Skeletal muscle tissue (tissue), 4 donors: ENCODE data around the gene USP34. TPM values are rescaled to one million over a fixed set of nuclear protein-coding genes. Genes with fewer than 3 reads are reported as not detected.

Source experiments
- H3K27ac ChIP-seq: one replicate; pipeline ENCODE4 v1.7.0; 2013; ENCODE audit warnings: mild to moderate bottlenecking, low read depth, low read length, inconsistent platforms
- H3K27me3 ChIP-seq, 3 donors: one replicate each; pipeline ENCODE4 v1.7.0; 2013; ENCODE audit warnings: low read length in 3 of 3; ENCODE audit not compliant: control insufficient read depth in 3 of 3, insufficient read depth in 3 of 3
- H3K36me3 ChIP-seq, 3 donors: one replicate each; pipeline ENCODE4 v1.7.0; 2013; ENCODE audit warnings: low read length in 3 of 3; ENCODE audit not compliant: control insufficient read depth in 3 of 3, insufficient read depth in 3 of 3
- H3K4me1 ChIP-seq, 3 donors: one replicate each; pipeline ENCODE4 v1.7.0; 2013; ENCODE audit warnings: low read length in 3 of 3, mild to moderate bottlenecking in 3 of 3; ENCODE audit not compliant: control insufficient read depth in 3 of 3, insufficient read depth in 3 of 3
- H3K4me3 ChIP-seq, 3 donors: one replicate each; pipeline ENCODE4 v1.7.0; 2013; ENCODE audit warnings: low read length in 3 of 3
- H3K9ac ChIP-seq, 3 donors: one replicate each; pipeline ENCODE4 v1.7.0; 2013; ENCODE audit warnings: low read length in 3 of 3, mild to moderate bottlenecking in 3 of 3, moderate library complexity in 2 of 3, low read depth in 1 of 3
- H3K9me3 ChIP-seq, 3 donors: one replicate each; pipeline ENCODE4 v1.7.0; 2013; ENCODE audit warnings: low read length in 3 of 3; ENCODE audit not compliant: control insufficient read depth in 3 of 3
- total RNA-seq: library from RNA; depleted of rRNA; stranded (reverse); fragments of >200 nt; gene quantifications from one replicate; pipeline ENCODE4 v1.2.3, GENCODE V29; 2014
- donor health status: Osteomylitis.

The USP34 gene
- total RNA-seq, 1 donor from 2014 or later: 108 TPM

DNA sequence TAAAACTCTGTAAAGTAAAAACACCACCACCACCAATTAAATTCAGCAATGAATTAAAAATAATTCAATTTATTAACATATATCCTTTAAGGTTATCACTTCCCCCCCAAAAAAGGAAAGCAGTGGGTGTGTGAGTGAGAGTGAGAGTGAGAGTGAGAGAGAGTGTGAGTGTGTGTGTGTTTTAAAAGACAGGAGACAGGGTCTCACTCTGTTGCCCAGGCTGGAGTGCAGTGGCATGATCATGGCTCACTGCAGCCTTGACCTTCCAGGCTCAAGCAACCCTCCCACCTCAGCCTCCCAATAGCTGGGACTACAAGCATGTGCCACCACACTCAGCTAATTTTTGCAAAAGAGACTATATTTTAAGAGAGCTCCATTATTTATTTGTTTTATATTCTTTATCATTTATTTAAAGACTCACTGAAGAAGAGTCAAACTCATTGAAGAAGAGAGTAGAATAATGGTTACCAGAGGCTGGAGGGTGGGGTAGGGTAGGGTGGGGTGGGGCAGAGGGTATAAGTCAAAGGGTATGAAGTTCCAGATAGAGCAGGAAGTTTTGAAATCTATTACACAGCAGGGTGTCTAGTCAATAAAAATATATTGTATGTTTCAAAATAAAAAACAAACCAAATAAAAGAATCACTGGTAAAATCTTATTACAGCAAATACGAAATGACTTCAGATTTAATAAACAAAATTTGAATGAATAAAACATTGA is 187.3 kb downstream of the USP34 start:
- no peak overlapping the region for H3K9ac ChIP-seq
- H3K4me1 ChIP-seq: no peaks in the 10 kb centered on the region
- no peaks in the 10 kb centered on the region for H3K27me3 ChIP-seq
- no peak overlapping the region for H3K27ac ChIP-seq
- H3K9me3 ChIP-seq: no peaks in the 10 kb centered on the region
- no peak overlapping the region for H3K4me3 ChIP-seq
- H3K36me3 ChIP-seq: peaks cover 11 to 22% (median 12%) of the 10 kb centered on the region in 3 donors

GRCh38 chr2:61282104-61282590 is 188.7 kb downstream of the USP34 start:
- H3K27me3 ChIP-seq: no peaks in the 10 kb centered on the region
- H3K4me1 ChIP-seq: no peaks in the 10 kb centered on the region
- no peak overlapping the region for H3K9ac ChIP-seq
- no peaks in the 10 kb centered on the region for H3K9me3 ChIP-seq
- H3K4me3 ChIP-seq: no peak overlapping the region
- no peak overlapping the region for H3K27ac ChIP-seq
- H3K36me3 ChIP-seq: peaks cover 16 to 24% (median 18%) of the 10 kb centered on the region in 3 donors

DNA sequence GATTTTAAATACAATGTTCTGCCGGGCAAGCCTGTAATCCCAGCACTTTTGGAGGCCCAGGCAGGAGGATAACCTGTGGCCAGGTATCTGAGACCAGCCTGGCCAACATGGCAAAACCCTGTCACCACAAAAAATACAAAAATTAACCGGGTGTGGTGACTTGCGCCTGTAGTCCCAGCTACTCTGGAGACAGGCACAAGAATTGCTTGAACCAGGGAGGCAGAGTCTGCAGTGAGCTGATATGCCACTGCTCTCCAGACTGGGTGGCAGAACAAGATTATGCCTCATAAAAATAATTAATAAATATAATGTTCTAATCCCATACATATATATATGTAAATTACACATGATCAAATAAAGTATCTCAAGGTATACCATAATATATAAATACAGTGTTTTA is 189.6 kb downstream of the USP34 start:
- Histone ChIP-seq H3K36me3 (peaks cover 17 to 25% (median 24%) of the 10 kb centered on the region in 3 donors), H3K9ac (no peak overlapping the region), H3K27me3 (no peaks in the 10 kb centered on the region), H3K27ac (no peak overlapping the region), H3K9me3 (no peaks in the 10 kb centered on the region), H3K4me3 (no peak overlapping the region), H3K4me1 (no peaks in the 10 kb centered on the region)

GRCh38 chr2:61277756-61278155 is 193.1 kb downstream of the USP34 start:
- H3K4me3 ChIP-seq: no peak overlapping the region
- no peak overlapping the region for H3K9ac ChIP-seq
- no peaks in the 10 kb centered on the region for H3K27me3 ChIP-seq
- H3K9me3 ChIP-seq: no peaks in the 10 kb centered on the region
- H3K27ac ChIP-seq: no peak overlapping the region
- H3K36me3 ChIP-seq: peaks cover 17 to 32% (median 24%) of the 10 kb centered on the region in 3 donors
- no peaks in the 10 kb centered on the region for H3K4me1 ChIP-seq

GRCh38 chr2:61275575-61276184 is 195.2 kb downstream of the USP34 start:
- no peak overlapping the region for H3K4me3 ChIP-seq
- peaks cover 12 to 25% (median 14%) of the 10 kb centered on the region in 3 donors for H3K36me3 ChIP-seq
- H3K27ac ChIP-seq: no peak overlapping the region
- H3K4me1 ChIP-seq: no peaks in the 10 kb centered on the region
- no peak overlapping the region for H3K9ac ChIP-seq
- H3K27me3 ChIP-seq: no peaks in the 10 kb centered on the region
- no peaks in the 10 kb centered on the region for H3K9me3 ChIP-seq

DNA sequence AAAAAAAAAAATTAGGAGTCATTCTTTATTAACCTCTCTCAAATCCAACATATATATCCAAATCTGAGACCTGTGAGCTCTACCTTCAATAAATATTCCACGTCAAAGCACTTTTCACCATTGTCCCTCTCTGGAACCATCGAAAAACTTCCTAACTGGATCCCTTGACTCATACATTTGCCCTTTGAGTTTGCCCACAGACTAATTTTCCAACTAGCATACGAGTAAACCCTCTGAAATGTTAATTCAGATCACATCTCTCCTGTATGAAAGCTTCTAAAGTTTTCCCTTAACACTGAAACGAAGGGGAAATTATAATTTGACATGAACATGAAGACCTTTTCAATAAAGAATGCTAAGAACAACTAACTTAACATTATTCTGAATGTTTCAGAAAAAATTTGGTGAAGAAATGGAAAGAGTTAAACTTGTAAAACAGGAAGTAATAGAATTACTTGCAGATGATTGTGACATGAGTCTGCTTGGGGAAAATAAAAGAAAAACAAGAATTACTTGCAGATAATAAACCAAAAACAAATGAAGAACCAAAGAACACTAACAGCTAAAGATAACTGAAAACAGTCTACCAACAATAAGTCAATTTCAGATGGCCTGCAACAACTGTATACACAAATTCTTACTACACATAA is 198.3 kb downstream of the USP34 start:
- no peak overlapping the region for H3K9ac ChIP-seq
- no peaks in the 10 kb centered on the region for H3K9me3 ChIP-seq
- no peaks in the 10 kb centered on the region for H3K4me1 ChIP-seq
- no peak overlapping the region for H3K4me3 ChIP-seq
- peaks cover 5 to 20% (median 7%) of the 10 kb centered on the region in 3 donors for H3K36me3 ChIP-seq
- H3K27ac ChIP-seq: no peak overlapping the region
- H3K27me3 ChIP-seq: no peaks in the 10 kb centered on the region

GRCh38 chr2:61268249-61268648 is 202.6 kb downstream of the USP34 start:
- H3K36me3 ChIP-seq: peaks cover 3 to 14% (median 11%) of the 10 kb centered on the region in 3 donors
- no peak overlapping the region for H3K9ac ChIP-seq
- H3K27me3 ChIP-seq: no peaks in the 10 kb centered on the region

DNA sequence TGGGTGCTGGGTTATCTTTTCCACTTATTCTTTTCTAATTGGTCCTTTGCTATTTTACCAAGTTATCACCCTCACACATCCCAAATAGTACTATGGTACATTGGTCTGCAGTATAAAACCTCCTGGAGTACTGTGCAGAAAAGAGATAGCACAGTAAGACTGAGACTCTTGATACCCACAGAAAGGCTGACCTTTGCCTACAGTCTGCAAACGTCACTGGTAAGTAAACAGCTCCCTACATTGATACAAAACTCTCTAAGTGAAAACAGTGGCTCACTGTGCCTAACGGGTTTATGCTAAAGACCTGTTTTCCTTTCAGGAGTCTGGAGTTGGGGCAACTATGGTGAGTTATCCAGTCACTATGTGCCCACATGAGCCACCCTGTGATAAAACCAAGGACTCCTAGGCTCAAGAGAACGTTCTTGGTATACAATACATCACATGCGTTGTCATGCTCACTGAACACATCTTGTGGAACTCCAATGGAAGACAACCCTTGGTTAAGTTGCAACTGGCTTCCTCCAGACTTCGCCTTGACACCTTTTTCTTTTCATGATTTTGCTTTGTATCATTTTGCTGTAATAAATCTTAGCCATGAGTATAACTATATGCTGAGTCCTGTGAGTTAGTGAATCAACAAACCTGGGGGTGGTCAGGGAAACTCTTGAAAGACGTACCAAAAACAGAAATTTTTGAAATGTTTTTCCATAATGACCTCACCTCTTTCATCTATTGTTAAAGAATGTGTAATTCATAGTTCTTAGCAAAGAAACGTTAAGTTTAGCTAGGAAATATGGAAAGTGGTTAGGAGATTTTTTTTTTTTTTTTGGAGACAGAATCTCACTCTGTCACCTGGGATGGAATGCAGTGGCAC is 204.0 kb downstream of the USP34 start:
- no peaks in the 10 kb centered on the region for H3K27me3 ChIP-seq
- H3K9me3 ChIP-seq: no peaks in the 10 kb centered on the region
- H3K4me3 ChIP-seq: no peak overlapping the region
- no peaks in the 10 kb centered on the region for H3K4me1 ChIP-seq
- no peak overlapping the region for H3K9ac ChIP-seq
- H3K27ac ChIP-seq: no peak overlapping the region
- peaks cover 3 to 21% (median 19%) of the 10 kb centered on the region in 3 donors for H3K36me3 ChIP-seq

More at GRCh38 chr2:61268249-61268648, 202.6 kb downstream of the USP34 start:
- Histone ChIP-seq H3K4me1 (no peaks in the 10 kb centered on the region), H3K27ac (no peak overlapping the region), H3K4me3 (no peak overlapping the region), H3K9me3 (no peaks in the 10 kb centered on the region)

DNA sequence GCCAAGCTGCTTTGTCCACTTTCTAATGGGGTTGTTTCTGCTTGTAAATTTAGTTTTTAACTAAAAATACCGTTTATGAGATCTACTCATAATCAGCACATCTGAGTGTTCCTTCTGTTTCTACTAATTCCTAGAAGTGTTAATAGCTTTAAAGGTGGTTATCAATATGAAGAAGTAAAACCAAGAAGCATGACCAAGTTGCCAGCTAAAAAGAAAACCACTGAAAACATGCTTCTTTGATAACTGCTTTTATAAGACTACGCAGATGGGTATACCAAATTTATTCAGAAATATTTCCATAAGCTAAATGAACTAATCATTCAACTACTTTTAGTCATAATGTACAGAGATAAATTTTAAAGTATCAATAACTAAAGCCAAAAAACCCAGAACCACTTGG is 207.1 kb downstream of the USP34 start:
- Histone ChIP-seq H3K27ac (no peak overlapping the region), H3K27me3 (no peaks in the 10 kb centered on the region), H3K9me3 (no peaks in the 10 kb centered on the region), H3K9ac (no peak overlapping the region), H3K4me3 (no peak overlapping the region), H3K4me1 (no peaks in the 10 kb centered on the region), H3K36me3 (peaks cover 3 to 31% (median 23%) of the 10 kb centered on the region in 3 donors)
